Measurements from ENCODE around the gene SMOC2. TPM values are rescaled to one million over a fixed set of nuclear protein-coding genes. Genes with fewer than 3 reads are reported as not detected.
"Not testable (repeated sequence)": the region's sequence is repeated elsewhere in the genome, so short reads cannot be mapped to it uniquely, and the experiment has no call there.

The SMOC2 gene
- total and polyA plus RNA-seq, 12 donors, result 6.6 to 39.1 (median 17.6) TPM

- H3K9me3 ChIP-seq, result no peaks in the 10 kb centered on the region
- intact Hi-C loops (cut with DNase I), result no loop called here
- no peak overlapping the region for H3K27ac ChIP-seq
- H3K27me3 ChIP-seq, result peaks cover 0 to 15% (median 4%) of the 10 kb centered on the region in 7 donors
- ATAC-seq, result no peak
- H3K4me1 ChIP-seq, result no peaks in the 10 kb centered on the region
- 87 to 94% methylated on average over 7 of the region's 7 CpGs for WGBS, 2 donors
- no peak for DNase-seq
- TF ChIP-seq, protein P1, sequence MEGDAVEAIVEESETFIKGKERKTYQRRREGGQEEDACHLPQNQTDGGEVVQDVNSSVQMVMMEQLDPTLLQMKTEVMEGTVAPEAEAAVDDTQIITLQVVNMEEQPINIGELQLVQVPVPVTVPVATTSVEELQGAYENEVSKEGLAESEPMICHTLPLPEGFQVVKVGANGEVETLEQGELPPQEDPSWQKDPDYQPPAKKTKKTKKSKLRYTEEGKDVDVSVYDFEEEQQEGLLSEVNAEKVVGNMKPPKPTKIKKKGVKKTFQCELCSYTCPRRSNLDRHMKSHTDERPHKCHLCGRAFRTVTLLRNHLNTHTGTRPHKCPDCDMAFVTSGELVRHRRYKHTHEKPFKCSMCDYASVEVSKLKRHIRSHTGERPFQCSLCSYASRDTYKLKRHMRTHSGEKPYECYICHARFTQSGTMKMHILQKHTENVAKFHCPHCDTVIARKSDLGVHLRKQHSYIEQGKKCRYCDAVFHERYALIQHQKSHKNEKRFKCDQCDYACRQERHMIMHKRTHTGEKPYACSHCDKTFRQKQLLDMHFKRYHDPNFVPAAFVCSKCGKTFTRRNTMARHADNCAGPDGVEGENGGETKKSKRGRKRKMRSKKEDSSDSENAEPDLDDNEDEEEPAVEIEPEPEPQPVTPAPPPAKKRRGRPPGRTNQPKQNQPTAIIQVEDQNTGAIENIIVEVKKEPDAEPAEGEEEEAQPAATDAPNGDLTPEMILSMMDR (IDR thresholded peaks at IDR 0.05), result no peak
- H3K4me3 ChIP-seq, result no peak overlapping the region
- H3K36me3 ChIP-seq, result no peaks in the 10 kb centered on the region
Observed at GRCh38 chr6:168690271-168690670, 249.3 kb downstream of the SMOC2 start.

DNA sequence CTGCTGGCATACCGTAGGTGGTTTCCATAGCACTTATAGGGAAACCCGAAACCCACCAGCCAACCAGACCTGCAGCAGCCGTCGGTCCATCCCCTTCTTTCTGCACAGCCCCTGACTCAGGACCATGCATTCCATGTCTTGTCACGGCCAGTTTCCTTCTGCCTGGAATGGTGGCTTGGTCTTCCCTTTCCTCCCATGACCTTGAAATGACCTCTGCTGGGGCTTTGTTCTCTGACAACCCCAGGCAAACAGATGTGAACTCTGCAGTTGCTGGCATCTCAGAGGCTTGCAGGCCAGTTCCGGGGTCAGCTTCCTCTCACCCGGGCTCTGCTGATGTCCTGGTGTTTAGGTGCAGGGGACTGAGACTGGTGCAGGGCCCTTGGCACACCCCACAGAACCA, 250.8 kb downstream of the SMOC2 start:
- no peaks in the 10 kb centered on the region for H3K4me1 ChIP-seq
- 81 to 85% methylated on average over 7 of the region's 7 CpGs for WGBS, 2 donors
- no peak for ATAC-seq
- intact Hi-C loops (cut with DNase I), result no loop called here
- DNase-seq, result no peak
- no peak overlapping the region for H3K27ac ChIP-seq
- H3K9me3 ChIP-seq, result no peaks in the 10 kb centered on the region
- H3K4me3 ChIP-seq, result no peak overlapping the region
- TF ChIP-seq, protein P1 (IDR thresholded peaks at IDR 0.05), result no peak
- no peaks in the 10 kb centered on the region for H3K36me3 ChIP-seq
- H3K27me3 ChIP-seq, result peaks cover 0 to 3% (median 0%) of the 10 kb centered on the region in 7 donors

DNA sequence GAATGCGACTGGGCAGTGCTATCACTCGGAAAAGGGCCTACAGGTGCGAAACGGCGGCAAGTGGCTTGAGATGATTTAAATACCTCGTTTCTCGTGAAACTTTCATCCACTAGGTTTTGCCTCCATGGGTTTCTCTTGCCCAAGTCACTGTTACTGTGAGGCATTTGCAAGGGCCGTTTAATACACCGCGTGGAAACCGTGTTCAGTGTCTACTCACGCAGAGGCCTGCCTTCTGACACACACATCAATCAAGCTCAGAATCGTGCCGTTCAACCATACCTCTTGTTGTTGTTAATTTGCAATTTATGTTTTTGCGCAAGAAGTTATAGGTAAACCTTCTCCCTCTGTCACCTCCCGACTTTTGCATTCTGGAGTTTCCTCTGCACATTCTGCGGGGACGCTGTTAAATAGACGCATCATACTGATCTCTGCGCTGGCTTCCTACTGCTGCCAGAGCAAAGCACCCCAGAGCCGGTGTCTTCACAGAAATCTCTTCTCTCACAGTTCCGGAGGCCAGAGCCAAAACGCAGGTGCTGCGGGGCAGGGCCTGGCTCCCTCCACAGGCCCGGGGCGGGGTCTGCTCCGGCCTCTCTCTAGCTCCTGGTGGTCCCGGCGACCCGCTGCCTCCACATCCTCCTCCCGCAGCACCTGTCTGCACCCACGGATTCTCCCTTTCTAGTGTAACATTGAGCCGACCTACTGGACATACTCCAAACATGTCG, 251.4 kb downstream of the SMOC2 start:
- intact Hi-C loops (cut with DNase I), result no loop called here
- TF ChIP-seq, protein P1 (IDR thresholded peaks at IDR 0.05), result no peak
- Histone ChIP-seq H3K9me3 (peaks cover 0 to 4% (median 0%) of the 10 kb centered on the region in 11 donors), H3K4me1 (no peaks in the 10 kb centered on the region), H3K27ac (no peak overlapping the region), H3K27me3 (no peaks in the 10 kb centered on the region), H3K4me3 (no peak overlapping the region), H3K36me3 (no peaks in the 10 kb centered on the region)
- ATAC-seq (peak in 2 of 8 donors; percentile 19 to 38), DNase-seq (no peak)
- 90 to 91% methylated on average over 34 of the region's 34 CpGs for WGBS, 2 donors

DNA sequence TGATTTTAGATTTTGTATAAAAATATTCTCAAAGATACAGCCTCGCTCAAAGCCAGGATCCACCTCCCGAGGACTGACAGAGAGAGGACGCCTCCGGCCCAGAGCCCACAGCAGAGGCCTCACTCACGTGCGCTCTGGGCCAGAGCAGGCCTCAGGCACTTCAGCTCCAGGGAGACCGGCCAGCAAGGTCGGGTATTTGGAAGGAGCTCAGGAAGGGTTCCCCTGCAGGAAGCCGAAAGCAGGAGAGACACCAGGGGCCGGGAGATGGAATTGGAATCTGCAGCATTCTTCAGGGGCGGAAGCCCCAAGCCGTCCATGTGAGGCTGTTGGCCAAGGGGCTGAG, 251.9 kb downstream of the SMOC2 start:
- WGBS, 2 donors, result 59 to 79% methylated on average over 4 of the region's 12 CpGs
- DNase-seq; H3K27ac ChIP-seq; intact Hi-C loops (cut with DNase I); H3K36me3 ChIP-seq; H3K9me3 ChIP-seq; H3K27me3 ChIP-seq; H3K4me1 ChIP-seq; H3K4me3 ChIP-seq: not testable (repeated sequence)
- peak in 7 of 8 donors; percentile 58 to 89 (median 80) for ATAC-seq

- peak; percentile 46 to 88 (median 74) for ATAC-seq
- H3K27me3 ChIP-seq, result not testable (repeated sequence)
- WGBS, 2 donors, result 51 to 55% methylated on average over 5 to 6 of the region's 15 CpGs
Observed at GRCh38 chr6:168694797-168695196, 253.8 kb downstream of the SMOC2 start.

More at GRCh38 chr6:168694797-168695196, 253.8 kb downstream of the SMOC2 start:
- H3K4me1 ChIP-seq; H3K36me3 ChIP-seq; DNase-seq; H3K4me3 ChIP-seq; intact Hi-C loops (cut with DNase I); H3K9me3 ChIP-seq; H3K27ac ChIP-seq: not testable (repeated sequence)
